8988T (cell line): ENCODE results near the gene TMEM255B.

Experiments
- DNase-seq: peaks from one replicate; pipeline ENCODE4 v3.0.0; 2011

Gene TMEM255B

GRCh38 chr13:113839536-113840204 is 80.6 kb downstream of the TMEM255B start:
- DNase-seq: no peak

- no peak for DNase-seq
Observed at GRCh38 chr13:113840541-113841352, 81.7 kb downstream of the TMEM255B start.

GRCh38 chr13:113841353-113841650 is 82.3 kb downstream of the TMEM255B start:
- DNase-seq: no peak

- no peak for DNase-seq
Observed at GRCh38 chr13:113842336-113843062, 83.5 kb downstream of the TMEM255B start.

GRCh38 chr13:113843063-113843654 is 84.1 kb downstream of the TMEM255B start:
- DNase-seq: no peak

GRCh38 chr13:113843864-113844556 is 85.0 kb downstream of the TMEM255B start:
- no peak for DNase-seq

- DNase-seq: no peak
Observed at GRCh38 chr13:113845055-113845454, 86.0 kb downstream of the TMEM255B start.

GRCh38 chr13:113845723-113846635 is 87.0 kb downstream of the TMEM255B start:
- DNase-seq: no peak

- DNase-seq: no peak
Observed at GRCh38 chr13:113846636-113847318, 87.8 kb downstream of the TMEM255B start.

GRCh38 chr13:113848020-113848419 is 89.0 kb downstream of the TMEM255B start:
- DNase-seq: no peak

GRCh38 chr13:113848431-113849260 is 89.6 kb downstream of the TMEM255B start:
- DNase-seq: no peak

GRCh38 chr13:113849546-113849945 is 90.5 kb downstream of the TMEM255B start:
- no peak for DNase-seq

GRCh38 chr13:113849981-113850721 is 91.1 kb downstream of the TMEM255B start:
- DNase-seq: no peak

GRCh38 chr13:113850722-113851479 is 91.9 kb downstream of the TMEM255B start:
- DNase-seq: no peak

GRCh38 chr13:113851480-113851803 is 92.4 kb downstream of the TMEM255B start:
- no peak for DNase-seq

- DNase-seq: no peak
Observed at GRCh38 chr13:113851826-113852535, 93.0 kb downstream of the TMEM255B start.

- no peak for DNase-seq
Observed at GRCh38 chr13:113852536-113853517, 93.8 kb downstream of the TMEM255B start.
